Adipocyte (in vitro differentiated cells): ENCODE measurements around the gene ANO10.

Experiments used
- DNase-seq: peaks from one replicate; pipeline ENCODE4 v3.0.0-alpha.2; 2015; ENCODE audit warnings: low read depth
- H3K27me3 ChIP-seq: replicated peaks from 2 replicates; pipeline ENCODE4 v1.7.0; 2013; ENCODE audit warnings: mild to moderate bottlenecking, low read length, moderate library complexity; ENCODE audit not compliant: control insufficient read depth, insufficient read depth
- H3K36me3 ChIP-seq: 2 replicates; pipeline ENCODE4 v1.7.0; 2013; ENCODE audit warnings: low read length, mild to moderate bottlenecking, moderate library complexity; ENCODE audit not compliant: control insufficient read depth, insufficient read depth, severe bottlenecking
- H3K4me1 ChIP-seq: 2 replicates; pipeline ENCODE4 v1.7.0; 2013; ENCODE audit warnings: mild to moderate bottlenecking, low read length, moderate library complexity; ENCODE audit not compliant: control insufficient read depth, insufficient read depth
- H3K4me3 ChIP-seq: 2 replicates; pipeline ENCODE4 v1.7.0; 2013; ENCODE audit warnings: mild to moderate bottlenecking, low read length, moderate library complexity
- H3K9ac ChIP-seq: 2 replicates; pipeline ENCODE4 v1.7.0; 2013; ENCODE audit warnings: mild to moderate bottlenecking, low read length, moderate library complexity
- H3K9me3 ChIP-seq: 2 replicates; pipeline ENCODE4 v1.7.0; 2013; ENCODE audit warnings: mild to moderate bottlenecking, low read length, moderate library complexity; ENCODE audit not compliant: control insufficient read depth

ANO10 gene

GRCh38 chr3:43349716-43350115 is 272.1 kb downstream of the ANO10 start:
- H3K36me3 ChIP-seq: peaks cover 60% of the 10 kb centered on the region
- H3K4me3 ChIP-seq: no peak overlapping the region
- DNase-seq: no peak
- H3K9ac ChIP-seq: no peak overlapping the region
- peaks cover 21% of the 10 kb centered on the region for H3K9me3 ChIP-seq
- peaks cover 5% of the 10 kb centered on the region for H3K4me1 ChIP-seq
- H3K27me3 ChIP-seq: no peaks in the 10 kb centered on the region

GRCh38 chr3:43348852-43349574 is 272.8 kb downstream of the ANO10 start:
- Histone ChIP-seq H3K4me1 (no peaks in the 10 kb centered on the region), H3K9ac (no peak overlapping the region), H3K4me3 (no peak overlapping the region), H3K36me3 (peaks cover 67% of the 10 kb centered on the region), H3K27me3 (no peaks in the 10 kb centered on the region), H3K9me3 (peaks cover 20% of the 10 kb centered on the region)
- DNase-seq: no peak

- Histone ChIP-seq H3K27me3 (no peaks in the 10 kb centered on the region), H3K9ac (no peak overlapping the region), H3K36me3 (peaks cover 74% of the 10 kb centered on the region), H3K4me1 (no peaks in the 10 kb centered on the region), H3K9me3 (peaks cover 14% of the 10 kb centered on the region), H3K4me3 (no peak overlapping the region)
- no peak for DNase-seq
These were observed 273.5 kb downstream of the ANO10 start for GRCh38 chr3:43348350-43348749.

GRCh38 chr3:43347774-43348173 is 274.0 kb downstream of the ANO10 start:
- Histone ChIP-seq H3K36me3 (peaks cover 75% of the 10 kb centered on the region), H3K4me1 (no peaks in the 10 kb centered on the region)

GRCh38 chr3:43346978-43347749 is 274.6 kb downstream of the ANO10 start:
- Histone ChIP-seq H3K9me3 (peaks cover 2% of the 10 kb centered on the region), H3K4me1 (no peaks in the 10 kb centered on the region), H3K36me3 (peaks cover 81% of the 10 kb centered on the region), H3K9ac (no peak overlapping the region), H3K27me3 (no peaks in the 10 kb centered on the region), H3K4me3 (no peak overlapping the region)
- no peak for DNase-seq

More at GRCh38 chr3:43347774-43348173, 274.0 kb downstream of the ANO10 start:
- Histone ChIP-seq H3K9ac (no peak overlapping the region), H3K4me3 (no peak overlapping the region), H3K27me3 (no peaks in the 10 kb centered on the region), H3K9me3 (peaks cover 8% of the 10 kb centered on the region)
- no peak for DNase-seq

GRCh38 chr3:43345877-43346276 is 275.9 kb downstream of the ANO10 start:
- Histone ChIP-seq H3K4me1 (no peaks in the 10 kb centered on the region), H3K9me3 (no peaks in the 10 kb centered on the region), H3K36me3 (peaks cover 93% of the 10 kb centered on the region), H3K4me3 (no peak overlapping the region), H3K9ac (no peak overlapping the region), H3K27me3 (no peaks in the 10 kb centered on the region)
- no peak for DNase-seq

GRCh38 chr3:43345246-43345645 is 276.6 kb downstream of the ANO10 start:
- DNase-seq: no peak
- Histone ChIP-seq H3K9ac (no peak overlapping the region), H3K4me1 (no peaks in the 10 kb centered on the region), H3K27me3 (no peaks in the 10 kb centered on the region), H3K4me3 (no peak overlapping the region), H3K9me3 (peaks cover 3% of the 10 kb centered on the region), H3K36me3 (peaks cover 96% of the 10 kb centered on the region)

- no peak for DNase-seq
- Histone ChIP-seq H3K36me3 (peaks cover 94% of the 10 kb centered on the region), H3K27me3 (no peaks in the 10 kb centered on the region), H3K9ac (no peak overlapping the region), H3K4me3 (no peak overlapping the region), H3K9me3 (peaks cover 8% of the 10 kb centered on the region), H3K4me1 (no peaks in the 10 kb centered on the region)
These were observed 277.3 kb downstream of the ANO10 start for GRCh38 chr3:43344520-43344919.

- Histone ChIP-seq H3K9ac (no peak overlapping the region), H3K9me3 (peaks cover 14% of the 10 kb centered on the region), H3K4me3 (no peak overlapping the region), H3K36me3 (peaks cover 93% of the 10 kb centered on the region), H3K27me3 (no peaks in the 10 kb centered on the region), H3K4me1 (peaks cover 3% of the 10 kb centered on the region)
- DNase-seq: no peak
These were observed 278.0 kb downstream of the ANO10 start for GRCh38 chr3:43343815-43344214.

GRCh38 chr3:43343185-43343584 is 278.6 kb downstream of the ANO10 start:
- Histone ChIP-seq H3K9ac (no peak overlapping the region), H3K4me1 (peaks cover 3% of the 10 kb centered on the region), H3K36me3 (peaks cover 93% of the 10 kb centered on the region), H3K27me3 (no peaks in the 10 kb centered on the region), H3K4me3 (no peak overlapping the region), H3K9me3 (peaks cover 21% of the 10 kb centered on the region)
- no peak for DNase-seq

GRCh38 chr3:43341788-43342187 is 280.0 kb downstream of the ANO10 start:
- Histone ChIP-seq H3K4me1 (peaks cover 3% of the 10 kb centered on the region), H3K36me3 (peaks cover 91% of the 10 kb centered on the region), H3K9ac (no peak overlapping the region), H3K9me3 (peaks cover 34% of the 10 kb centered on the region), H3K27me3 (no peaks in the 10 kb centered on the region), H3K4me3 (no peak overlapping the region)
- no peak for DNase-seq
